RWPE2 (cell line): ENCODE data around the gene NGEF.

Experiments used
- ATAC-seq: fragments of 200-7000 bp; cut with Tn5 transposase; 3 replicates; pipeline ENCODE4 v1.9.1; 2021; ENCODE audit warnings: low read depth
- DNase-seq: peaks from one replicate; pipeline ENCODE4 v3.0.0-alpha.2; 2020; ENCODE audit warnings: low spot score
- H3K27ac ChIP-seq: fragments of 450-650 bp; 2 replicates; pipeline ENCODE4 v1.5.1; 2017; ENCODE audit warnings: mild to moderate bottlenecking; ENCODE audit not compliant: poor library complexity, severe bottlenecking
- H3K27me3 ChIP-seq: fragments of 250-450 bp; sonication (Bioruptor Pico); 2 replicates; pipeline ENCODE4 v1.5.1; 2021; ENCODE audit warnings: mild to moderate bottlenecking, moderate library complexity; ENCODE audit not compliant: insufficient read depth, poor library complexity, severe bottlenecking
- H3K36me3 ChIP-seq: fragments of 250-450 bp; sonication (Bioruptor Pico); 2 replicates; pipeline ENCODE4 v1.5.1; 2020; ENCODE audit warnings: low read depth, mild to moderate bottlenecking, moderate library complexity
- H3K4me1 ChIP-seq: fragments of 250-450 bp; sonication (Bioruptor Pico); 2 replicates; pipeline ENCODE4 v1.5.1; 2021; ENCODE audit warnings: mild to moderate bottlenecking, moderate library complexity; ENCODE audit not compliant: insufficient read depth, poor library complexity, severe bottlenecking
- H3K4me3 ChIP-seq: fragments of 250-450 bp; sonication (Bioruptor Pico); 2 replicates; pipeline ENCODE4 v1.5.1; 2021; ENCODE audit warnings: mild to moderate bottlenecking, moderate library complexity; ENCODE audit not compliant: severe bottlenecking
- H3K9me3 ChIP-seq: fragments of 250-450 bp; sonication (Bioruptor Pico); 2 replicates; pipeline ENCODE4 v1.5.1; 2021; ENCODE audit warnings: mild to moderate bottlenecking, moderate library complexity; ENCODE audit not compliant: severe bottlenecking
- TF ChIP-seq, protein P1 (sequence below): fragments of 450-650 bp; IDR thresholded peaks from one replicate; pipeline ENCODE4 v1.5.1; 2017; ENCODE audit warnings: mild to moderate bottlenecking, moderate library complexity; ENCODE audit not compliant: poor library complexity, severe bottlenecking

Gene NGEF

DNA sequence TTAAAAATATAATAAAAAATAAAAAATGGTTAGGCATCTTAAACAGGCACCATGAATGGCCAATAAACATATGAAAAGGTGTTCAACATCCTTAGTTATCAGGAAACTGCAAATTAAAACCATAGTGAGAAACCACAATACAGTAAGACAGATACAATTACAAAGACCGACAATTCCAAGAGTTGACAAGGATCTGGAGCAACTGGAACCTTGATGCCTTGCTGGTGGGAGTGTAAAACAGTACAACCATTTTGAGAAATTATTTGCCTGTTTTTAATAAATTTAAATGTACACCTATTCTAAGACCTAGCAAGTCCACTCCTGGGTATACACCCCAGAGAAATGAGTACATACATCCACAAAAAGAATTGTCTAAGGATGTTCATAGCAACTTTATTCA lies 49.1 kb downstream of the NGEF start:
- TF ChIP-seq, protein P1, sequence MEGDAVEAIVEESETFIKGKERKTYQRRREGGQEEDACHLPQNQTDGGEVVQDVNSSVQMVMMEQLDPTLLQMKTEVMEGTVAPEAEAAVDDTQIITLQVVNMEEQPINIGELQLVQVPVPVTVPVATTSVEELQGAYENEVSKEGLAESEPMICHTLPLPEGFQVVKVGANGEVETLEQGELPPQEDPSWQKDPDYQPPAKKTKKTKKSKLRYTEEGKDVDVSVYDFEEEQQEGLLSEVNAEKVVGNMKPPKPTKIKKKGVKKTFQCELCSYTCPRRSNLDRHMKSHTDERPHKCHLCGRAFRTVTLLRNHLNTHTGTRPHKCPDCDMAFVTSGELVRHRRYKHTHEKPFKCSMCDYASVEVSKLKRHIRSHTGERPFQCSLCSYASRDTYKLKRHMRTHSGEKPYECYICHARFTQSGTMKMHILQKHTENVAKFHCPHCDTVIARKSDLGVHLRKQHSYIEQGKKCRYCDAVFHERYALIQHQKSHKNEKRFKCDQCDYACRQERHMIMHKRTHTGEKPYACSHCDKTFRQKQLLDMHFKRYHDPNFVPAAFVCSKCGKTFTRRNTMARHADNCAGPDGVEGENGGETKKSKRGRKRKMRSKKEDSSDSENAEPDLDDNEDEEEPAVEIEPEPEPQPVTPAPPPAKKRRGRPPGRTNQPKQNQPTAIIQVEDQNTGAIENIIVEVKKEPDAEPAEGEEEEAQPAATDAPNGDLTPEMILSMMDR = no peak
- Histone ChIP-seq H3K27ac (no peak overlapping the region), H3K36me3 (no peaks in the 10 kb centered on the region), H3K27me3 (no peaks in the 10 kb centered on the region), H3K9me3 (no peaks in the 10 kb centered on the region), H3K4me3 (no peak overlapping the region), H3K4me1 (no peaks in the 10 kb centered on the region)
- ATAC-seq (no peak), DNase-seq (no peak)

DNA sequence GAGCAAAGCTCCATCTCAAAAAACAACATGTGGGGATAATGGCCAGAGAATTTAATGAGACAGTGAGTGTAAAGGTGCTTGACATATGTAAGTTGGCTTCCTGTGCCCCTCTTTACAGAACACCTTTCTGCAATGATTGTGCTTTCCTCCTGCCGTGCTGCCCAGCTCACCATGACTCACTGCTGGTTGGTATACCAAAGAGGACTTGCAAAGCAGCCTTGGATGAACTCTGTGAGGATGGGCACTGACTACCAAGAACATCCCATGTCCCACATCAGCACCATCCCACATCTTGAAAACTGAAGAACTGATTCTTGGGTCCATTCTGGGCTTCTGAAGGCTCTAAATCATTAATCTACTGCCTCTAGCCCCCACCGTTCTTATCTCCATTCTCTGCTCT lies 52.2 kb downstream of the NGEF start:
- Histone ChIP-seq H3K9me3 (no peaks in the 10 kb centered on the region), H3K4me3 (no peak overlapping the region), H3K27ac (no peak overlapping the region), H3K4me1 (no peaks in the 10 kb centered on the region), H3K36me3 (no peaks in the 10 kb centered on the region), H3K27me3 (no peaks in the 10 kb centered on the region)
- DNase-seq (no peak), ATAC-seq (peak; percentile 69; the same call in 2 of the 3 replicates)
- TF ChIP-seq, protein P1 = no peak

DNA sequence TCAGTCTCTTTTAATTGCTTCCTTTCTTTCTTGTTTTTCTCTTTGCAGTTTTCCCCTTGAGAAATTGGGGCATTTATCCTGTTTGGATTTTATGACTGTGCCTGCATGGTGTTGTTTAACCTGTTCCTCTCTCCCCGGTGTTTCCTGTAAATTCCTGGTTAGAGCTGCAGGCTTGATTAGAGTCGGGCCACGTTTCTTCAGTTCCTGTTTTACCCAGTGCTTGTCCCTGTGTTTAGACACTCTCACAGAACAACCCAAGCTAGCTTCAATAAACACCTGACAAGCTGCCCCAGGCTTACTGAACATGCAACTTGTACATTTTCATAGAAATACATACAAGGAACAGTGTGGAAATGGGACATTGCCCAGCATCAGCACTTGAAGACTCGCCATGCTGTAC lies 53.9 kb downstream of the NGEF start:
- no peaks in the 10 kb centered on the region for H3K27me3 ChIP-seq
- DNase-seq = no peak
- TF ChIP-seq, protein P1 = no peak
- no peak for ATAC-seq
- no peak overlapping the region for H3K4me3 ChIP-seq
- H3K27ac ChIP-seq = no peak overlapping the region
- H3K36me3 ChIP-seq = no peaks in the 10 kb centered on the region
- H3K4me1 ChIP-seq = no peaks in the 10 kb centered on the region
- H3K9me3 ChIP-seq = no peaks in the 10 kb centered on the region

DNA sequence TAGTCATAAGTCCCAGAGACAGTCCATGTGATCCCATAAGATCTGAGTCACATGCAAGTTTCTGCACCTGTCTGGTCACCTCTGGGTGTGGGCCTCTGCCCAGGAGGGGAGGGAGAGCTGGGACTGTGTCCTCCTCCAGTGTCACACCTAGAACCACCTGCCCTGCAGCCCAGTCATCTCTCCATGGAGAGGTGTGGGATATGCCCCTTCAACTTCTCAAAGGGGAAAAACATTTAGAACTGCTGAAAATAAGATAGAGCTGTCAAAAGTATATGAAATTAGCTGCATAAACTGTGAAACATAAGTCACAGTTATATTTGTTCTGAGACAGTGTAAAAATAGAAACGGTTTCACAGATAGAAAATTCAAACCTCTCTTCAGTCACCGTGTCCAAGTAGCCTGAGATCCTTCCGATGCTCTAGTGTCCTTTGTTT lies 55.4 kb downstream of the NGEF start:
- Histone ChIP-seq H3K36me3 (no peaks in the 10 kb centered on the region), H3K9me3 (no peaks in the 10 kb centered on the region), H3K27me3 (no peaks in the 10 kb centered on the region), H3K4me1 (no peaks in the 10 kb centered on the region), H3K4me3 (no peak overlapping the region), H3K27ac (no peak overlapping the region)
- ATAC-seq = no peak
- TF ChIP-seq, protein P1 = no peak
- DNase-seq = no peak

DNA sequence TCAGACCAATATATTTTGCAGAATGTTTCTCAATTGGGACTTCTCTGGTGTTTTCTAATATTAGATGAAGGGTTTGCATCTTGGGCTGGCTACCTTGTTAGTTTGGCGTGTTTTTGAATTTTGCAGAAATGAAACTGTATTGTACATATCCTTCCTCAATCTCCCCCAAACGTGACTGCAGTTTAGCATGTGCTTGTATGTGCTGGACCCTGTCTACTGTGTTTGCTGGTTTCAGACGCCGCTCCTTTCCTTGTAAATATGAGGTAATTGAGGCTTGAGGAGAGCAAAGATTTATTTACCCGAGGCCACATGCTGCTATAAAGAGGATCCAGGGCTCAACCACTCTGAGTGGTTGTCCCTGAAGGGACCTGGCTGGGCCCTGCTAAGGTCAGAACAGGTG lies 57.2 kb downstream of the NGEF start:
- Histone ChIP-seq H3K27me3 (no peaks in the 10 kb centered on the region), H3K27ac (no peak overlapping the region), H3K4me3 (no peak overlapping the region), H3K9me3 (no peaks in the 10 kb centered on the region), H3K4me1 (peaks cover 5% of the 10 kb centered on the region), H3K36me3 (no peaks in the 10 kb centered on the region)
- ATAC-seq (no peak), DNase-seq (no peak)
- TF ChIP-seq, protein P1 = no peak
